NCI-H2196 treated with DMSO at 0.1 percent for 48 hours (cell line): Measurements from ENCODE around the gene GJB1.
"Not testable (repeated sequence)": the region's sequence is repeated elsewhere in the genome, so short reads cannot be mapped to it uniquely, and the experiment has no call there.

Experiments used
- DNase-seq: peaks from one replicate; lab custom pipeline; 2025; ENCODE audit not compliant: unreplicated experiment; lab: John Stamatoyannopoulos, UW

Gene GJB1

GRCh38 chrX:71222929-71223328 is at the start of gene GJB1:
Gene GJB1 (plus strand): TSS chrX:71223224. CDS start chrX:71223708, 484 bp downstream.
- DNase-seq: no peak

- DNase-seq: no peak
Measured at GRCh38 chrX:71173440-71173839, 49.6 kb upstream of the GJB1 start.

GRCh38 chrX:71174795-71175194 is 48.2 kb upstream of the GJB1 start:
- no peak for DNase-seq

GRCh38 chrX:71175531-71175930 is 47.5 kb upstream of the GJB1 start:
- DNase-seq: no peak

GRCh38 chrX:71177327-71177726 is 45.7 kb upstream of the GJB1 start:
- DNase-seq: no peak

GRCh38 chrX:71178908-71179307 is 44.1 kb upstream of the GJB1 start:
- peak; percentile 38 for DNase-seq

GRCh38 chrX:71180579-71181265 is 42.3 kb upstream of the GJB1 start:
- not testable (repeated sequence) for DNase-seq

GRCh38 chrX:71181558-71181909 is 41.5 kb upstream of the GJB1 start:
- no peak for DNase-seq

GRCh38 chrX:71181910-71182799 is 40.9 kb upstream of the GJB1 start:
- DNase-seq: peak; percentile 87

- no peak for DNase-seq
Measured at GRCh38 chrX:71182871-71183270, 40.2 kb upstream of the GJB1 start.

- no peak for DNase-seq
Measured at GRCh38 chrX:71183341-71183740, 39.7 kb upstream of the GJB1 start.

- no peak for DNase-seq
Measured at GRCh38 chrX:71184092-71184491, 38.9 kb upstream of the GJB1 start.

- DNase-seq: peak; percentile 49
Measured at GRCh38 chrX:71184803-71185495, 38.1 kb upstream of the GJB1 start.

- no peak for DNase-seq
Measured at GRCh38 chrX:71191248-71191647, 31.8 kb upstream of the GJB1 start.

- no peak for DNase-seq
Measured at GRCh38 chrX:71195964-71196649, 26.9 kb upstream of the GJB1 start.

GRCh38 chrX:71198066-71198465 is 25.0 kb upstream of the GJB1 start:
- no peak for DNase-seq

GRCh38 chrX:71199252-71200008 is 23.6 kb upstream of the GJB1 start:
- no peak for DNase-seq

GRCh38 chrX:71210816-71211215 is 12.2 kb upstream of the GJB1 start:
- no peak for DNase-seq

GRCh38 chrX:71212536-71212935 is 10.5 kb upstream of the GJB1 start:
- no peak for DNase-seq

- no peak for DNase-seq
Measured at GRCh38 chrX:71214152-71214551, 8.9 kb upstream of the GJB1 start.
